ENCODE data around the gene RNF7. TPM values are rescaled to one million over a fixed set of nuclear protein-coding genes. Genes with fewer than 3 reads are reported as not detected.

RNF7 gene
- total and polyA plus RNA-seq, 9 of the 15 experiments (the other 6 are each of a cell fraction or from before 2014, with no cell fraction given) = 38.8 to 133 (median 80.5) TPM

GRCh38 chr3:141738022-141738890, at the start of gene RNF7 (continued):
- TF ChIP-seq ESRRB (CRISPR knock-in tag; IDR thresholded peaks at IDR 0.05; ENCODE audit: borderline replicate concordance) = no peak
- TF ChIP-seq POLR3A (IDR thresholded peaks at IDR 0.05; ENCODE audit: borderline replicate concordance, extremely low read depth, insufficient read depth, insufficient read length) = no peak
- TF ChIP-seq ZNF12 (CRISPR knock-in tag; IDR thresholded peaks at IDR 0.05) = no peak; the same call in 1 of the 2 replicates
- no peak for TF ChIP-seq ZKSCAN8 (CRISPR knock-in tag; IDR thresholded peaks at IDR 0.05)
- TF ChIP-seq, protein P1, sequence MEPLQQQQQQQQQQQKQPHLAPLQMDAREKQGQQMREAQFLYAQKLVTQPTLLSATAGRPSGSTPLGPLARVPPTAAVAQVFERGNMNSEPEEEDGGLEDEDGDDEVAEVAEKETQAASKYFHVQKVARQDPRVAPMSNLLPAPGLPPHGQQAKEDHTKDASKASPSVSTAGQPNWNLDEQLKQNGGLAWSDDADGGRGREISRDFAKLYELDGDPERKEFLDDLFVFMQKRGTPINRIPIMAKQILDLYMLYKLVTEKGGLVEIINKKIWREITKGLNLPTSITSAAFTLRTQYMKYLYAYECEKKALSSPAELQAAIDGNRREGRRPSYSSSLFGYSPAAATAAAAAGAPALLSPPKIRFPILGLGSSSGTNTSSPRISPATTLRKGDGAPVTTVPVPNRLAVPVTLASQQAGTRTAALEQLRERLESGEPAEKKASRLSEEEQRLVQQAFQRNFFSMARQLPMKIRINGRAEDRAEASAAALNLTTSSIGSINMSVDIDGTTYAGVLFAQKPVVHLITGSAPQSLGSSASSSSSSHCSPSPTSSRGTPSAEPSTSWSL (CRISPR knock-in tag; IDR thresholded peaks at IDR 0.05; ENCODE audit: borderline replicate concordance) = no peak
- TF ChIP-seq TCFL5 (CRISPR knock-in tag; conservative IDR thresholded peaks at IDR 0.05) = no peak
- TF ChIP-seq ZNF23 (CRISPR knock-in tag; IDR thresholded peaks at IDR 0.05) = no peak
- TF ChIP-seq, protein P2, sequence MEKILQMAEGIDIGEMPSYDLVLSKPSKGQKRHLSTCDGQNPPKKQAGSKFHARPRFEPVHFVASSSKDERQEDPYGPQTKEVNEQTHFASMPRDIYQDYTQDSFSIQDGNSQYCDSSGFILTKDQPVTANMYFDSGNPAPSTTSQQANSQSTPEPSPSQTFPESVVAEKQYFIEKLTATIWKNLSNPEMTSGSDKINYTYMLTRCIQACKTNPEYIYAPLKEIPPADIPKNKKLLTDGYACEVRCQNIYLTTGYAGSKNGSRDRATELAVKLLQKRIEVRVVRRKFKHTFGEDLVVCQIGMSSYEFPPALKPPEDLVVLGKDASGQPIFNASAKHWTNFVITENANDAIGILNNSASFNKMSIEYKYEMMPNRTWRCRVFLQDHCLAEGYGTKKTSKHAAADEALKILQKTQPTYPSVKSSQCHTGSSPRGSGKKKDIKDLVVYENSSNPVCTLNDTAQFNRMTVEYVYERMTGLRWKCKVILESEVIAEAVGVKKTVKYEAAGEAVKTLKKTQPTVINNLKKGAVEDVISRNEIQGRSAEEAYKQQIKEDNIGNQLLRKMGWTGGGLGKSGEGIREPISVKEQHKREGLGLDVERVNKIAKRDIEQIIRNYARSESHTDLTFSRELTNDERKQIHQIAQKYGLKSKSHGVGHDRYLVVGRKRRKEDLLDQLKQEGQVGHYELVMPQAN (IDR thresholded peaks at IDR 0.05; ENCODE audit: borderline replicate concordance) = peak; percentile 80; the same call in 1 of the 2 replicates
- TF ChIP-seq ETV5 (CRISPR knock-in tag; IDR thresholded peaks at IDR 0.05; ENCODE audit: low read depth) = peak; percentile 62; the same call in 1 of the 2 replicates
- peak in 1 of 2 experiments; percentile 79; a peak in 1 of 4 replicates for TF ChIP-seq KDM1A (IDR thresholded peaks at IDR 0.05)
- TF ChIP-seq ZNF41 (CRISPR knock-in tag; conservative IDR thresholded peaks at IDR 0.05) = no peak
- TF ChIP-seq HOXB6 (CRISPR knock-in tag; IDR thresholded peaks at IDR 0.05; ENCODE audit: borderline replicate concordance) = no peak
- peak; percentile 73 for TF ChIP-seq HCFC1 (IDR thresholded peaks at IDR 0.05; ENCODE audit: low read depth, low read length)
- no peak for TF ChIP-seq ZNF316 (IDR thresholded peaks at IDR 0.05)
- no peak for TF ChIP-seq MED1 (CRISPR knock-in tag; IDR thresholded peaks at IDR 0.05; ENCODE audit: borderline replicate concordance)
- TF ChIP-seq, protein P3, sequence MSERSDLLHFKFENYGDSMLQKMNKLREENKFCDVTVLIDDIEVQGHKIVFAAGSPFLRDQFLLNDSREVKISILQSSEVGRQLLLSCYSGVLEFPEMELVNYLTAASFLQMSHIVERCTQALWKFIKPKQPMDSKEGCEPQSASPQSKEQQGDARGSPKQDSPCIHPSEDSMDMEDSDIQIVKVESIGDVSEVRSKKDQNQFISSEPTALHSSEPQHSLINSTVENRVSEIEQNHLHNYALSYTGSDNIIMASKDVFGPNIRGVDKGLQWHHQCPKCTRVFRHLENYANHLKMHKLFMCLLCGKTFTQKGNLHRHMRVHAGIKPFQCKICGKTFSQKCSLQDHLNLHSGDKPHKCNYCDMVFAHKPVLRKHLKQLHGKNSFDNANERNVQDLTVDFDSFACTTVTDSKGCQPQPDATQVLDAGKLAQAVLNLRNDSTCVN (CRISPR knock-in tag; IDR thresholded peaks at IDR 0.05) = no peak
- TF ChIP-seq ZNF644 (tag; IDR thresholded peaks at IDR 0.05; ENCODE audit: low read depth) = no peak
- peak; percentile 59; the same call in 1 of the 2 replicates for TF ChIP-seq ZNF740 (CRISPR knock-in tag; IDR thresholded peaks at IDR 0.05)
- TF ChIP-seq ZNF740 (tag; IDR thresholded peaks at IDR 0.05) = no peak
- TF ChIP-seq MTA1 (IDR thresholded peaks at IDR 0.05; ENCODE audit: borderline replicate concordance) = peak; percentile 89
- TF ChIP-seq, protein P4, sequence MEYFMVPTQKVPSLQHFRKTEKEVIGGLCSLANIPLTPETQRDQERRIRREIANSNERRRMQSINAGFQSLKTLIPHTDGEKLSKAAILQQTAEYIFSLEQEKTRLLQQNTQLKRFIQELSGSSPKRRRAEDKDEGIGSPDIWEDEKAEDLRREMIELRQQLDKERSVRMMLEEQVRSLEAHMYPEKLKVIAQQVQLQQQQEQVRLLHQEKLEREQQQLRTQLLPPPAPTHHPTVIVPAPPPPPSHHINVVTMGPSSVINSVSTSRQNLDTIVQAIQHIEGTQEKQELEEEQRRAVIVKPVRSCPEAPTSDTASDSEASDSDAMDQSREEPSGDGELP (CRISPR knock-in tag; IDR thresholded peaks at IDR 0.05; ENCODE audit: borderline replicate concordance) = peak; percentile 77; the same call in 1 of the 2 replicates

Data from K562 (cell line).